ENCODE data around the gene TXLNG.

The TXLNG gene

DNA sequence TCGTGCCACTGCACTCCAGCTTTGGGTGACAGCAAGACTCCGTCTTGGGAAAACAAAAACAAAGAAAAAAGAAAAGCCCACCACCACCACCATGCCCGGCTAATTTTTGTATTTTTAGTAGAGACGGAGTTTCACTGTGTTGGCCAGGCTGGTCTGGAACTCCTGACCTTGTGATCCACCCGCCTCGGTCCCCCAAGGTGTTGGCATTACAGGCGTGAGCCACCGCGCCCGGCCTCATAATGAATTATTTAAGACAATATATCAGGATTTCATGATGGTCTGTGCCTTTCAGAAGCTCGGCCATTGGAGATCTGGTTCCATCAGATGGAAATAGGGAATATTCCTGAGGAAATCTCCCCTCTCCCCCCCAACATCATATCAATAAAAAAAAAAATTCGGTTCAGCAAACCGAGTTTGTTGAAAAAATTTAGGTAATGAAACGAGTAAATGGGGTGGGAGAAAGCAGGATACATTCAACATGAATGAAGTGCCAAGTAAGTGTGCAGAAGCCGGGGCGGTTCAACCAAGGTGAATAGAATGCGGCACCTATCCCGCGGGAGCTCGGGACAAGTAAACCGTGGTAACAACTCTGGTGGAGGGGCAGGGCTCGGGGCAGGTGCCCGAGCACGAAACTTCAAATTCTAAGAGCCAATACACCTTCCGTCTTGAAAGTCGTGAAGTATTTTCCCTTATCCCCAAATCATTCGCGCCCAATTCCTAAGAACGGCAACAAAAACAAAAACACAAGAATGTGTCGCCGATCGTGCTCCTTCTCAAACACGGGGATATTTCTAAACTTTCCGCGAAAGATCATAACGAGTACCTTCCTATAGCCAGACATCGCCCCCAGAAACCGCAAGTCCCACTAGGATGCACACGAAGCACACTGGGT lies 773 bp upstream of the TXLNG start:
- peak; percentile 1 to 8 for DNase-seq

DNA sequence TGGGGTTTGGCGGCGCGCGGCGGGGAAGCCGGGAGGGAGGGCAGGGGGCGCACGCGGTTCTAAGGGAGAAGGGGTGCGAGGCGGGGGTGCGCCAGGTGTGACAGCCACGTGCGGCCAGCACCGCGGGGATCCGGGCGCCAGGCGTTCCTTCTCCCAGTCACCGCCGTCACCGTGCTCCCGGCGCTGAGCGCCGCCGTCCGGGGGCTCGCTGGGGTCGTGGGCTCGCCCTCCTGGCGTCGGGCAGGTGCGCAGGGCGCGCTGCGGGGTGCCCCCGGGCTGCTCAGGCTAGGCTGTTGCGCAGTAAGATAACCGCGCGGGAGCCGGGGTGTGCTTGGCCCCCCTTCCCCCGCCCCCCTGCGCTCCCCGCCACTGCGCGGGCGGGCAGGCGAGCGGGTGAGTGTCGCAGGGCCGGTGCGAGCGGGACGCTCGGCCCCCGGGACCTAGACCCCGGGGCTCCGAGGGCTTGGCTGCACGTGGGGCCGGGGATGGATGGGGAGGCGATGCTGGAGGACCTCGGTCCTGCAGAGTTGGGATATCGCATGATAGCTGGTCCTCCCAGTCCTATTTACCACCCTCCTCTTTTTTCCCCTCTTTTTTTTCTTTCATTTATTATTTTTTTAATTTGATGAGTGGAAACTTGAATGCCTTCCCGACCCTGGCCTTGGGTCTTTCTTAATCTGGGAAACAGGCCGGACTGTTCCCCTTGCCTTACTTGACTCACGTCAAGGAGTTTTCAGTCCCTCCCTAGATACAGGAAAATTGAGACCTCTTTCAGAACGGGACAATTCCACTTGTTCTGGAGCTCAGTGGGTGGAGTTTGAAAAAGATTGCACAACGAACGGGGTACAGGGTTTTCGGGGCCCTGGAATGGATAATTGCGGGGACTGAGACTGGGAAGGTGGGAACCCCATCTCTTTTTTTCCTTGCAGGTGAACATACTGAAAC lies 797 bp downstream of the TXLNG start:
- DNase-seq: peak; percentile 19 to 29

DNA sequence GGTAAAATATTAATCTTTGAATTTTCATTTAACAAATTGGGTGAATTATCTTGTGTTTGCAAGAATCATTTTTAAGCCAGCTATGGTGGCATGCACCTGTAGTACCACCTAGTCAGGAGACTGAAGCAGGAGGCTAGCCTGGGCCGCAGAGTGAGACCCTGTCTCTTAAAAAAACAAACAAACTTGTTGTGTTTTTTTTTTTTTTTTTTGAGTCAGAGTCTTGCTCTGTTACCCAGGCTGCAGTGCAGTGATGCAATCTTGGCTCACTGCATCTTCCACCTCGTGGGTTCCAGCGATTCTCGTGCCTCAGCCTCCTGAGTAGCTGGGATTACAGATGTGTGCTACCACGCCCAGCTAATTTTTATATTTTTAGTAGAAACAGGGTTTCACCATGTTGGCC lies 2.2 kb downstream of the TXLNG start:
- DNase-seq: no peak

DNA sequence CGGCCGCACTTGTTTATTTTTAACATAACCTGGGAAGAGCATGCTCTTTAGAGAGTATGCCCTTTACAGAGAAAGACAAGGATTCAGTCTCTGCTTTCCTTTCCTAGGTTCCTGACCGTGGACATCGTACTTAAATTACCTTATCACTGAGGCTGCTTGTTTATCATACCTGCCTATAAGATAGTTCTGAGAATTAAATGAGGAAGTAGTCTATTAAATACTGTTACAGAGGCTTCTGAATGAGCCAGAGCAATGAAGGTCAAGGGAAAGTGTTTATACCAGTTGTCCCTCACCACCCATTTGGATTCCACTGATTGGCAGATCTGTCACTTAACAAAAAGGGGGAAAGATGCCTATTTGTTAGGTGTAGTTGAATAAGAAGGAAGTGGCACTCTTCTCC lies 10.0 kb downstream of the TXLNG start:
- no peak for DNase-seq

DNA sequence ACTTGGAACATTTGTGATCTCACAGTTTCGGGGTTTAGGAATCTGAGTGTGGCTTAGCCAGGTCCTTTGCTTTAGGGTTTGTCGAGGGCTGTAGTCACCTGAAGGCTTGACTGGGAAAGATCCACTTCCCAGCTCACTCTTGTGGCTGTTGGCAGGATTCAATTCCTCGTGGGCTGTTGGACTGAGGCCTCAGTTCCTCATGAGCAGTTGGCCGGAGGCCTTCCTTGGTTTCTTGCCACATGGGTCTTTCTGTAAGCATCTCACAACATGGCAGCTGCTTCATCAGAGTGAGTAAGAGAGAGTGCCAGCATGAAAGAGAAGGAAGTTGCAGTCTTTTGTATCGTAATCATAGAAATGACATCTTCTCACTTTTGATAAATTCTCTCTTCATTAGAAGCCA lies 11.1 kb downstream of the TXLNG start:
- DNase-seq: no peak

DNA sequence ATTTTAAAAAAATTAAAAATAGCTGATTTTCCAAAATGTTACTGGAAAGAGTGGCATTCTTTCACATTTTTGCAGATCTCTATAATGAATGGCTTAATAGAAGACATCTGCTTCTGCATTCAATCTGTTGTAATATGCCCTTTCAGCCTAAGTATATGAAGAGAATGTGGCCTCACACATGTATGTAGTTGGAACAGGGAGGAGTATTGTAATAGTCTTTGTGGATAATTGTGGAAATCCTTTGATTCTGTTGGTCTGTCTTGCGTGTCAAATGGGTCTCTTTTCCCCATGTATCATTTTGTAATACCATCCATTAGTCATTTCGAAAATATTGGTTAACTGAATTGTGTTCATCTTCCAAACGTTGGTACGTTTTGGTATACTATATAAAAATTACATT lies 11.6 kb downstream of the TXLNG start:
- DNase-seq: no peak

DNA sequence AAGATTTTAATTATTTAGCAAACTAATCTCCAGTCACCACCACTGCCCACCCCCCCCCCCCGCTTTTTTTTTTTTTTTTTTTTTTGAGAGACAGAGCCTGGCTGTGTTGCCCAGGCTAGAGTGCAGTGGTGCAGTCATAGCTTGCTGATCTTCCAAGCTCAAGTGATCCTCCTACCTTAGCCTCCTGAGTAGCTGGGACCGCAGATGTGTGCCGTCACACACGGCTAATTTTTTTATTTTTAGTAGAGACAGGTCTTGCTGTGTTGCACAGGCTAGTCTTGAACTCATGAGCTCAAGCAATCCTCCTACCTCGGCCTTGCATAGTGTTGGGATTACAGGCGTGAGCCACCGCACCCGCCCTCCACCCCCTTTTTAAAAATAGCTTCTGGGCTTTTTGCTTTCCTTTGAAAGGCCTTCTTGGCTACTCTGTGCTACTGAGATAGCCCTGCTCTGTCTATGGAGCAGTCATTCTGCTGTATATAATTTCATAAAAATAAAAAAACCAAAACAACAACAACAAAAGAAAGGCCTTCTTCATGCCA lies 18.7 kb downstream of the TXLNG start:
- no peak for DNase-seq

DNA sequence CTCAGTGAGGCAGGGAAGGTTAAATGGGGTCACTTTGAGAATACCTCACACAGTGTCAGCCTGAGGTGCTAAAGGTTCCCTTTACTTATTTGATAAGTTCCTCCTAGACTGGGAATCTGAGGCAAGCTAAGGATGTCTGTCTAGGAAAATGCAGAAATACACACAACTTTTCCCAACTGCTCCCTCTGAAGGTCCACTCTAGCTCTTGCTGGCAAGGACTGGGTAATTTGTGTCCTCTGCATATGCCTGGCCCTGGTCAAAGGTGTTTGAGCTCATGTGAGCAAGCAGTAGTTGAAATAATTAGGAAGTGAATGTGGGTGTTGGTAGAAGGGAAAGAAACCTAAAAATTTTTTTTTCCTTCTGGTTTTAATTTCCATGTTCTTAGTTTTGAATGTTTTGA lies 21.3 kb downstream of the TXLNG start:
- no peak for DNase-seq

DNA sequence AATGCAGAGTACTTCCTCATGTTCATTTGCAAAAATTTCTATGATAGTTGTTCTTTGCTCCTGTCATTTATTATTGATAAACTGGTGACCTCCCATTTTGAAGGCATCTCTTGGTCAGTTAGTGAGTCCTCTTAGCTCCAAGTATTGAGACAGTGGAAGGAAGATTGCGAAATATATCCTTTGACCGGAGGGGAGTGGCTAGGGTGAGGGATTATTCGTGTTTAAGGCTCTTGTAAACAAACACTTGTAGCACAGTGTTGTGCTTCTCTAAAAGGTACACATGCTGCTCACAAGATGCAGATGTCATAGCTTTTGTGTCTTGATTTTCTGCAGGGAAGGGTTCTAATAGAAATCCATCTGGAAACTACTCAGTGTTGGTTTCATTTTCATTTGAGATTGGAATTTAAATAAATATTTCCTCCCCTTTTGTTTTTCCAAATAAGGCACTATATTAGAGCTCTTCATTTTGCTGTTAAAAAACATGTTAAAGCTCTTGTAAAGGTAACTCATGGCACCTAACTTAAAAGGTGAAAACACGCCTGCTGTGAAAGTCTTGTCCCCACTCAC lies 21.8 kb downstream of the TXLNG start:
- no peak for DNase-seq

DNA sequence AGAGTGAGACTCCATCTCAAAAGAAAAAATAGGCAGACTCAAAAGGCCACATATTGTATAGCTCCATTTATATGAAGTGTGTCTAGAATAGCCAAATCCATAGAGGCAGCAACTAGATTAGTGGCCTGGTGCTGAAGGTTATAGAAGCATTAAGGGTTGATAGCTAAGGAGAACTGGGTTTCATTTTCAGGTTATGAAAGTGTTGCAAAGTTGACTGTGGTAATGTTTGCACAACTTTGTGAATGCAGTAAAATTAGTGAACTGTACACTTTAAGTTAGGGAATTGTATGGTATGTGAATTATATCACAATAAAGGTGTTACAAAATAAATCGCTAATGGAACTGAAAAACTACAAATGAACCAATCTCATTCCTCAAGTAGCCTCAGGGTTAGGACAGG lies 28.3 kb downstream of the TXLNG start:
- no peak for DNase-seq

DNA sequence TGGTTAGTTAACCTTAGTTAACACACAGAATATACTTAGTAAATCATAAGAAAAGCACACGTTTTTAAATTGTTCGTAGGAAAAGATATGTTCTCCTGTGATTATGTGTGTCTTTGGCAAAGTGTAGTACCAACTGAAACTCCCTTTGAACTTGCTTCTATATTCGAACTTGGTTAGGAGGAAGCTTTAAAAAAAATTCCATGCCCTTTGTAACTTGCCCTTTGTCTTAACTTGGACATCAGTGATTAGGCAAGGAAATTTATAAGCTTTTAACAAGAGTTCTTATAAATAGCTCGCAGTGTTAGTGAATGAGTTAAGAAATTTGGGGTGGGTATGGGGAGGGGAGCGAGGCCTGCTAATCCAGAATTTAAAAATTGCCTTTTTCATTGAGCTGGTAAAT lies 33.4 kb downstream of the TXLNG start:
- no peak for DNase-seq

DNA sequence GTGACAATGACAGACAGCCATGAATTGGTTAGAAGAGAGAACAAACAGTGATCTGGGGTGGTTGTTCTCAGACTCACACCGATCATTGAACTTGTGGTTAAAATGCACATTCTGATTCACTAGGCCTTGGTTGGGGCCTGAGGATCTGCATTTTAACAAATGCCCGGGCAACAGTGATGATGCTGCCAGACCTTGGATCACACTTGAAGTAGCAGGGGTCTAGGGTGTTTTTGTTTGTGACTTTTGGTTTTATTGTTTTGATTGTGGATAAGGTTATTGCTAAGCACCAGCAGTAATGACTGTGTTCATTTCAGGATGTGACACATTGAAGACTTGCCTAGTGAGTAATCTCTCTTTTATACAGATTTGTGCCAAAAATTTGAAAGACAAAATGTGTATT lies 36.5 kb downstream of the TXLNG start:
- DNase-seq: peak in 1 of 2 experiments; percentile 9

DNA sequence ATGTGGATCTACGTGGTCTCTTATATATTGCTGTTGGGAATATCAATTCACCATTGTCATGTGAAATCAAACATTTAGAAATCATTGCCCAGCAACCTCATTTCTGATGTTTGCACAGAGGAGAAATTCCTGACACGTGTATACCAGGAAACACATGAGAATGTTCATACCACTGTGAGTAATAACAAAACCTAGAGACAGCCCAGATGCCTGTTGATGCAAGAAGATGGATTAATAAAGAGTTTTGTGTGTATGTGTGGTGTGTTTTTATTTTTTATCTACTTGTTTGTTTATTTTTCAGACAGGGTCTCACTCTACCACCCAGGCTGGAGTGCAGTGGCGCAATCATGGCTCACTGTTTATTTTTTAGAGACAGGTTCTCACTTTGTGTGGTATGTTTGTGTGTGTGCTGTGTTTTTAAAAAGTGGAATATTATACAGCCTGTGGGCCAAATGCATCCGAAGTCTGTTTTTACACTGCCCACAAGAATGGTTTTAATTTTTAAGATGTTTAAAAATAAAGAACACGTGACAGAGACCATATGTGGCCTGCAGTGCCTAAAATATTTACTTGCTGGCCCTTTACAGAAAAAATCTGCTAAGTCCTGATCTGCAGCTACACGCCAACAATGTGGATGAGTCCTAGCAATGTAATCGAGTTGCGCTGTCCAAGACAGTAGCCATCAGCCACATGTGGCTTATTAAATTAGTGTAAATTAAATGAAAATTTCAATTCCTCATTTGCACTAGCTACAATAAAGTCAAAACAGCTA lies 39.2 kb downstream of the TXLNG start:
- DNase-seq: no peak

DNA sequence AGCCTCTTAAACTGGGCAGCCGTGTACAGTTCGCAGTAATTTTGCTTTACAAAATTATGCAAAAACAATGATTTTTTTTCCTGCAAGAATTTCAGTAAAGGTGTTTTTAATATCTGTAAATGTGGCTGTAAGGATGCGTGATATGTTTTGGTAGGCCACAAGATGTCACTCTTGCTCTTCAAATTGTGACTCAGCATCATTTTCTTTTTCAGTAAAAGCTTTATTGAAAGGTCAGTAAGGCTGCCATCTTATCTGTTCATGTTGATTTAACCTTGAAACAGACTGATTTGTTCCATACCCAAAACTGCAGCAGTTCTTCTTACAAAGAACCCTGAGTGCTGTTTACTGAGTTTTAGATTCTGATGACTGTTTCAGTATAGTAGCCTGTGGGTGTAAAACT lies 39.9 kb downstream of the TXLNG start:
- no peak for DNase-seq

DNA sequence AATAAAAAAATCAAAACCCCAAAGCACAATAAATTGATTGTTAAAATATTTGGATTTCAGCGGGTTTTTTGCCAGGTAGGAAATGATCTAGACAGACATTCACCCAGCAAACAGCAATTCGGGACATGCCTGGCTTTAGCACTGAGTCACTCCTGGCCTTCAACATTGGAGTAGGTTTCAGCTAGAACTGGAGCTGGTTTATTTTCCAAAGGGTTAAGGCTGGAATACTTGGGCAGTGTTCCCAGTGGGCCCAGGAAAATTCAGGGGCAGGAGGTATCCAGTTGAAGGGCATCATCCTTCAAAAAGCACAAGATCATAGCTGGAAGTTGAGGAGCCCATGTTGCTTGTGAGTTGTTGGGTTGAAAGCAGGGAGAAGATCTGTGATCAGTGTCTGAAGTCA lies 41.0 kb downstream of the TXLNG start:
- no peak for DNase-seq

DNA sequence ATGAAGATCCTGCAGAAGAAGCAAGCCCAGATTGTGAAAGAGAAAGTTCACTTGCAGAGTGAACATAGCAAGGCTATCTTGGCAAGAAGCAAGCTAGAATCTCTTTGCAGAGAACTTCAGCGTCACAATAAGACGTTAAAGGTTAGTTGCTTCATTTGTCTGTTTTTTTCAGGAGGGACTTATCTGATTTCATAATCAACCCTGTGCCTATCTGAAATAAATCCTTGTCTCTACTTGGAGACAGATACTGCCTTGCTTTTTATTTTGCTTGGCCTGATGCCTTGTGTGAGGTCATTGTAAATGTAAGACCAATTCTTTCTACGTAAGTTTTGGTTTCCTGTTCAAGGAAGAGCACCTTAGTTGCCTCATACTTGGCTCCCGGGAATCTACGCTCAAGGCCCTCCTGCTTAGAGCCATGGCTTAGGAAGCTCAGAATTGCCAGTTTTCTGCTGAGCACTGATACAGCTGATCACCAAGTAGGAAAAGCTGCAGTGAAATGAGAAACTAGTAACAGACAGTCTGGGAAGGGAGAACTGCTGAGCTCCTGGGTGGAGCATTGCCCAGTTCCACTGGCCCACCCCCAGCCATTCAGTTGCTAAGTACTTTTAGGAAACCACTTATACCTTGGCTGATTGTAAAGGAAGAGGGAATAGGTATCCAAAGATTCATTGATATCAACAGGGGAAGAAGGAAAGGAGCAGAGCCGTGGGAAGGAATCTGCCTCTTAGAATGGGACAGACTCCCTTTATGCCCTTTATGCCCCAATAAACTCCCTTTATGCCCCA lies 42.0 kb downstream of the TXLNG start:
- no peak for DNase-seq

DNA sequence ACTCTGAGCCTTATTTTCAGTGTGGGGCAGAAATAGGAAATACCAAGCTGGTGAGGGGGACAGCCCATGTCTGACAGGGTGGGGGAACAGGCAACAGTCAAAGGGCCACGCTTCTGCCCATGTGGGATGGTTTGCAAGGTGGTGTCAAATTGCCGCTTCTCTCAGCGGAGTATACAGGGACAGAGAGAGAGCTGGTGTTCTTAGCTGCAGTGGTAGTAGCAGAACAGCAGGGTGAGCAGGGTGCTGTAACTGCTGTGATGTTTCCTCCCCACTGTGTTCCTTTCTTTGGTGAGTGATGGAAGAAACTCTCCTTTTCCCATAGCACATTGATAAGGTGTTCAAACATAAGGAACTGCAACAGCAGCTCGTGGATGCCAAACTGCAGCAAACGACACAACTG lies 46.0 kb downstream of the TXLNG start:
- DNase-seq: no peak

DNA sequence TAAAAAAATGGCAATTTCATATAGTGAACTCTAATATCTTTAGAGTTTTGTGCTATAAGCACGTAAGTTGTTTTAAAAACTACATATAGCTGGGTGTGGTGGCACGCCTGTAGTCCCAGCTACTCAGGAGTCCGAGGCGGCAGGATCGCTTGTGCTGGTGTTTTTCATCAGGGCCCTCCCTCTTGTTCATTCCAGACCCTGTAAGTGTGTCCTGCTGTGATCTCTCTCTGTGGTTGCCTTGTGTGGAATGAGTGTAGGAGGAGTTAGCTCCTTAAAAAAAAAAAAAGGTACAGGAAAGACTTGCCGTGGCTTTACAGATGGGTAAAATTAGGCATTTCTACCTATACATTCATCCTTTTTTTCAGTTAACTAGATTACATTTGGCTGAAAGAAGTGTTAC lies 48.5 kb downstream of the TXLNG start:
- no peak for DNase-seq

DNA sequence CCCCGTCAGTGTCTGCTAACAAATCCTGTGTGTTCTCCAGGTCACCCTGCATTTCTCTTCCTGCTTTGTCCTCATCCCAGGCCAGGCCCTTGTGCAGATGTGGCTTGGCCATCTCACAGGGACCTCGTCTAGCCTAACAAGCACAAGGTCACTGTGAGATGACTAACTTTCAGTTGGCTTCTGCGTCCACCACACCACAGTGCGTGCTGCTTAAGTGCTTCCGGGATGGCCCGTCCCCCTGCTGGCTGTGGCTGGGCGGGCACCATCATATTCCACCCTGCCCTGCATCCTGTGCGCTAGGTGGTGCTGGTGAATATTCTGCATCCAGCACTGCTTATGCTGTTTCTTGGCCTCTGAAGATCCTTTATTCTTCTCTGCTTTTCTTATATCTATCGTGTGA lies 50.1 kb downstream of the TXLNG start:
- DNase-seq: no peak

DNA sequence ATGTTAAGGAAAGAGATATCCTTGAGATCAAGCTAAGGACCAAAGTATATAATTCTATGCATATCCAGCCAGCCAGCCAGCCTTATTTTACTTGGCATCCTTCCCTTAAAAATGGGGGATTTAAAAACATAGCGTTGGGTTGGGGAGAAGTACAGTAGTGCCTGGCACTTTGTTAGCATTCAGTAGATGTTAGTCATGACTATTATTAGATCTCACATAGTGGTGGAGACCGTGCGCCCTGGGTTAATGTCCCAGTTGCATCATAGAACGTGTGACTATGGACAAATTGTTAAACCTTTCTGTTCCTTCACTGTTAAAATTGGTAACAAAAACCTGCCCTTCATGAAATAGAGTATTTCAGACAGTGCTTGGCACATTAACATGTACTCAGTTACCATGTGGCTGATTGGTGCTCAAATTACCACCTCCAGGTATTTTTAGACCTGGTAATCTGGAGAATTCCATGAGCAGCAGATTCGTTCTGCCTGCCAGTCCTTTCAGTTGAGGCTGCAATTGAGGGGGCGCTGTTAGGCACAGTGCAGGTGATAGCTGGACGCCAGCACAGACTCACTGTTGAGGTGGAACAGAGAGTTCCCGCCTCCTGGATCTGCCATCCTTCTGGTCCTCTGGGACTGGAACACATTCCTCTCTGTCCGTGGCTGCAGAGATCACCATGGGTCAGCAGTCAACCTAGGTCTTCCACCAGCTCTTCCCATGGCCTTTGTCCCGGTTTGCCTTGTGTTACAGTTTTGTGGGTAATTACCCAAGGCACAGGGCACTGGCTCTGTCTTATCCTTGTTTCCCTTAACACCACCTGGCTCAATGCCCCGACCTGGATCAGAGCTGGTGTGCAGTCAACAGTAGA lies 52.2 kb downstream of the TXLNG start:
- no peak for DNase-seq

Measured in activated CD4-positive, alpha-beta T cell treated with anti-CD3 and anti-CD28 coated beads, Interleukin-2, amount 50 U/mL, for 48 hours (primary cell).